PFSK-1 (cell line): ENCODE data around the gene EXOC7.

Source experiments
- FOXP2 ChIP-seq: optimal IDR thresholded peaks from 2 replicates; pipeline ENCODE3; 2011; ENCODE audit warnings: borderline replicate concordance, control low read depth, inconsistent platforms; ENCODE audit not compliant: insufficient read depth; ENCODE audit errors: extremely low read length, extremely low read depth
- POLR2AphosphoS5 ChIP-seq: IDR thresholded peaks from 2 replicates; pipeline ENCODE4 v1.6.1; 2012; ENCODE audit warnings: low read depth, mild to moderate bottlenecking, control low read depth, low read length, moderate library complexity
- SIN3A ChIP-seq: IDR thresholded peaks from 2 replicates; pipeline ENCODE4 v1.6.1; 2012; ENCODE audit warnings: mild to moderate bottlenecking, low read length, moderate library complexity, borderline replicate concordance; ENCODE audit not compliant: insufficient read depth
- TAF1 ChIP-seq: IDR thresholded peaks from 2 replicates; pipeline ENCODE4 v1.6.1; 2012; ENCODE audit warnings: low read length, control low read depth, borderline replicate concordance; ENCODE audit not compliant: insufficient read depth
- TF ChIP-seq, protein P1 (sequence below), 2 experiments: IDR thresholded peaks; 2 replicates each; pipeline versions ENCODE4 v1.6.1 to v1.8.0; 2011 to 2012; ENCODE audit warnings: low read depth in 2 of 2, low read length in 2 of 2, control low read depth in 1 of 2, inconsistent platforms in 1 of 2, mild to moderate bottlenecking in 1 of 2, moderate library complexity in 1 of 2; ENCODE audit not compliant: insufficient read depth in 1 of 2

Gene EXOC7

DNA sequence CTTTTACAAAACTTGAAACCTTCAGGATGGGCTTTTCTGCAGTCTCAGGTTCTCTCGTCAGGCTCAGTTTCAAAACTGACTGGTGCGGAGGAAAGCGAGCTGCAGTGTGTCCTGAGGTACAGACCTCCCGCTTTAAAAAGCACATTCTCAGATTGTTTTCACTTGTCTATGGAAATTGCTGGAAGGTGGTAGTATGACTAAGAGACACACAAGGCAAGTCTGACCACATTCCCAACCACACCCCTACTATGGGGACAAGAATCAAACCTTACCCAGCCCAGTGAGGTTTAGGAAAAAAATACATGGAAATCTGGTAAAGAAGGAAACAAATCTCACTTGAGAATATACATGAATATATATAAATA is 49.5 kb downstream of the EXOC7 start:
- TF ChIP-seq POLR2AphosphoS5 = no peak
- TF ChIP-seq, protein P1, sequence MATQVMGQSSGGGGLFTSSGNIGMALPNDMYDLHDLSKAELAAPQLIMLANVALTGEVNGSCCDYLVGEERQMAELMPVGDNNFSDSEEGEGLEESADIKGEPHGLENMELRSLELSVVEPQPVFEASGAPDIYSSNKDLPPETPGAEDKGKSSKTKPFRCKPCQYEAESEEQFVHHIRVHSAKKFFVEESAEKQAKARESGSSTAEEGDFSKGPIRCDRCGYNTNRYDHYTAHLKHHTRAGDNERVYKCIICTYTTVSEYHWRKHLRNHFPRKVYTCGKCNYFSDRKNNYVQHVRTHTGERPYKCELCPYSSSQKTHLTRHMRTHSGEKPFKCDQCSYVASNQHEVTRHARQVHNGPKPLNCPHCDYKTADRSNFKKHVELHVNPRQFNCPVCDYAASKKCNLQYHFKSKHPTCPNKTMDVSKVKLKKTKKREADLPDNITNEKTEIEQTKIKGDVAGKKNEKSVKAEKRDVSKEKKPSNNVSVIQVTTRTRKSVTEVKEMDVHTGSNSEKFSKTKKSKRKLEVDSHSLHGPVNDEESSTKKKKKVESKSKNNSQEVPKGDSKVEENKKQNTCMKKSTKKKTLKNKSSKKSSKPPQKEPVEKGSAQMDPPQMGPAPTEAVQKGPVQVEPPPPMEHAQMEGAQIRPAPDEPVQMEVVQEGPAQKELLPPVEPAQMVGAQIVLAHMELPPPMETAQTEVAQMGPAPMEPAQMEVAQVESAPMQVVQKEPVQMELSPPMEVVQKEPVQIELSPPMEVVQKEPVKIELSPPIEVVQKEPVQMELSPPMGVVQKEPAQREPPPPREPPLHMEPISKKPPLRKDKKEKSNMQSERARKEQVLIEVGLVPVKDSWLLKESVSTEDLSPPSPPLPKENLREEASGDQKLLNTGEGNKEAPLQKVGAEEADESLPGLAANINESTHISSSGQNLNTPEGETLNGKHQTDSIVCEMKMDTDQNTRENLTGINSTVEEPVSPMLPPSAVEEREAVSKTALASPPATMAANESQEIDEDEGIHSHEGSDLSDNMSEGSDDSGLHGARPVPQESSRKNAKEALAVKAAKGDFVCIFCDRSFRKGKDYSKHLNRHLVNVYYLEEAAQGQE (IDR thresholded peaks at IDR 0.05; ENCODE audit: insufficient read depth in 1 of 2, low read depth in 2 of 2, low read length in 2 of 2) = no peak
- no peak for TF ChIP-seq FOXP2
- TF ChIP-seq TAF1 = no peak
- no peak for TF ChIP-seq SIN3A

DNA sequence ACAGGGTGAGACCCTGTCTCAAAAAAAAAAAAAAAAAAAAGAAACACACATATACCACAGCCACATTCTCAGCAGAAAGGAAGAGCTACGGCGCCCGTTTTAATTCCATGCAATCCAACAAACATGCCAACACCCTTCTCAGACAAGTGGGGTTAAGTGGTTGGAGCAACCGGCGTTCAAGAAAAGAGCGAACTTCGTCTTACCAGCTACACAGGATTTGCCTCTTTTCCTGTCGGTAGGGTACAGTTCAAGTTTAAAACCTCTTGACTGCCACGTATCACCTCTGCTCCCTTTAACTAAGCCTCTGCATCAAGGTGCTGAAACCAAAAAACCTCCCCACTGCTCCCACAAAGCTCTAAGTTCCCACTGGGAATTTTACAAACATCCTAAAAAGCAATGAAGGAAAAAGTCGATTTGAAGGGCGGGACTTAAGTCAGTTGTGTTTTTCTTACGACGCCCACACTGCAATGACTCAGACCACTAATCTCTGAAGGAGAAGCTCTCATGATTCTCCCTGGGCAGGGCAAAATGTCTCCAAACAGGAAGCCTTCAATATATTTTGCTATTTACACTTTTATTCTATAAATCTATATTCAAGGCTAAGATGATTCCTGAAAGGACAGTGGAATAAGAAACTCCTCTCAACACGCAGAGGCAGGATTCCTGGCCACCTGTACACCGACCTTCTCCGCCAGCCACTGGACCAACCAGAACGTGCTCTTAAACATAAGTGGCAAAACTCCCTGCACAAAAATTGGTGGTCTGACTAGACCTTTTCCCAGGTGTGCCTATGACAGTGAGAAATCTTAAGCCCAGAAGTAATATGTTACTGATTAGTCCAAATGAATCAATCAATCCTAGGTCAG is 50.1 kb downstream of the EXOC7 start:
- TF ChIP-seq, protein P1 (IDR thresholded peaks at IDR 0.05; ENCODE audit: insufficient read depth in 1 of 2, low read depth in 2 of 2, low read length in 2 of 2) = no peak
- no peak for TF ChIP-seq TAF1
- no peak for TF ChIP-seq POLR2AphosphoS5
- TF ChIP-seq SIN3A = no peak
- TF ChIP-seq FOXP2 = no peak

DNA sequence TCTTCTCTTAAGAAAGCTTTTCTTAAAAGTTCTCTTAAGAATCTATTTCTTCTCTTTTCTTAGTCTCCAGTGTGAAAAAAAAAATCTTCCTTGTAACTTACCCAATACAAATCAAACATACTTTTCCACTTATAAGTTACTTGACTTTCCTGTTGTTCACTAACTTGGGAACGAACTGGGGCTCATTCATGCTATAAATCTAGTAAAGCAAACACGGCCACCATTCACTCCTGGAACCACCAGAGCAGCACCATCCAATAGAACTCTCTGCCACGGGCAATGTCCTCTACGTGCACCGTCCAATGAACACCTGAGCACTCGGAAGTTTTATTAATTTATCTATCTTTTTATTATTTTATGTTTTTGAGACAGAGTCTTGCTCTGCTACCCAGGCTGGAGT is 52.0 kb downstream of the EXOC7 start:
- TF ChIP-seq SIN3A (no peak), FOXP2 (no peak), TAF1 (no peak), POLR2AphosphoS5 (no peak)
- TF ChIP-seq, protein P1 (IDR thresholded peaks at IDR 0.05; ENCODE audit: insufficient read depth in 1 of 2, low read depth in 2 of 2, low read length in 2 of 2) = no peak

DNA sequence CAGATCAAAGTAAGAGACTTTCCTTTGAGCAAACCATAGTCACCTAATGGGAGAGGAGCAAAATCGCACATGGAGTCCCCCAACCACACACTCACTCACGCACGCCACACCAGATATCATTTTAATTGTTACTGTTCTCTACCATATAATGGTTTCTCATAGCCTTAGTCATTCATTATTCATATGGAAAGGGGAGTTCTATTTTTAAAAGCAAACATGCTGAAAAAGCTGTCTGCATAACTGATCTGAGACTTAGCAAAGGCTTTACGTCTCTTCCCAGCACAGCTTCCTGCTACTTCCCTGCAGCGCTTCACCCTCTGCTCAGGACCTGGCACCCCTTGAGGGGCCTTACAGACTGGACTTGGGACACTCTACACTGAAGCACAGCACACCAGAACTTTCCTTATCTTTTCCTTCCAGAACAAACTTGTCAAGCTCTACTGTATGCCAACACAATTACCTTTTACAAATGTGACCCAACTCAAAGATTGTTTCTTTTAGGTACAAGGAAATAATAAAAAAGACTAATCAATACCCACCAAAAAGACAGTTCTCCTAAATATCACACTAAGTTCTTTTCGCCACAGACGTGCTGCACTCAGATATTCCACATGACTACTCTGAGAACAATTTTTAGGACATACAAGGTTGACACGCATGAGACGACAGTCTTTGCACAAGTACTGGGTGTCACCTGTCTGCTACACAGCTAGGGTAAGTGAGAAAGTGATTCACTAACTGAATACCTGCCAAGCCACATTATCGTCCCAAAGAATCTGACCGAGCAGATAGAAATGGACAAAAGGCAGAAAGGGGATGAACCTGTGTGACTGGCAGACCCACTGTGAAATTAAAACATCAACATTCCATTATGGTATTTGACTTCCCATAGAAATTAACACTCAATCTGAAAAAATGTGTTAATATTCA is 52.8 kb downstream of the EXOC7 start:
- TF ChIP-seq POLR2AphosphoS5 (no peak), FOXP2 (no peak), TAF1 (no peak), SIN3A (no peak)
- TF ChIP-seq, protein P1 (IDR thresholded peaks at IDR 0.05; ENCODE audit: insufficient read depth in 1 of 2, low read depth in 2 of 2, low read length in 2 of 2) = no peak
